Stimulated activated CD8-positive, alpha-beta memory T cell treated with anti-CD3 and anti-CD28 coated beads, Interleukin-2, amount 100 ng/mL, for 48 hours (primary cell): Measurements from ENCODE around the gene PDE7B.
A peak's percentile ranks its signal among the peaks of the same experiment; 100 is the strongest.
"Not testable (repeated sequence)": the region's sequence is repeated elsewhere in the genome, so short reads cannot be mapped to it uniquely, and the experiment has no call there.

Source experiments
- DNase-seq, 2 donors: peaks; one replicate each; pipeline ENCODE4 v3.0.0-alpha.2; 2020; ENCODE audit warnings: low read depth in 2 of 2

PDE7B gene

GRCh38 chr6:135850882-135851281 is 619 bp upstream of the PDE7B start:
- DNase-seq: no peak

GRCh38 chr6:135852746-135853145 is 1.2 kb downstream of the PDE7B start:
- DNase-seq: no peak

GRCh38 chr6:135853227-135853626 is 1.7 kb downstream of the PDE7B start:
- DNase-seq: no peak

- DNase-seq: no peak
These were observed 2.5 kb downstream of the PDE7B start for GRCh38 chr6:135853986-135854385.

- no peak for DNase-seq
These were observed 3.3 kb downstream of the PDE7B start for GRCh38 chr6:135854799-135855198.

GRCh38 chr6:135858931-135859330 is 7.4 kb downstream of the PDE7B start:
- DNase-seq: no peak

- no peak for DNase-seq
These were observed 8.9 kb downstream of the PDE7B start for GRCh38 chr6:135860361-135860760.

- no peak for DNase-seq
These were observed 9.7 kb downstream of the PDE7B start for GRCh38 chr6:135861189-135861588.

GRCh38 chr6:135864929-135865328 is 13.4 kb downstream of the PDE7B start:
- not testable (repeated sequence) for DNase-seq

GRCh38 chr6:135866445-135867123 is 15.1 kb downstream of the PDE7B start:
- no peak for DNase-seq

GRCh38 chr6:135867332-135867731 is 15.8 kb downstream of the PDE7B start:
- no peak for DNase-seq

- no peak for DNase-seq
These were observed 18.4 kb downstream of the PDE7B start for GRCh38 chr6:135869857-135870256.

GRCh38 chr6:135870722-135871121 is 19.2 kb downstream of the PDE7B start:
- no peak for DNase-seq

GRCh38 chr6:135871296-135871695 is 19.8 kb downstream of the PDE7B start:
- no peak for DNase-seq

GRCh38 chr6:135871878-135872277 is 20.4 kb downstream of the PDE7B start:
- DNase-seq: no peak

- DNase-seq: no peak
These were observed 23.9 kb downstream of the PDE7B start for GRCh38 chr6:135875446-135875845.

- no peak for DNase-seq
These were observed 24.6 kb downstream of the PDE7B start for GRCh38 chr6:135876058-135876457.

- no peak for DNase-seq
These were observed 26.2 kb downstream of the PDE7B start for GRCh38 chr6:135877666-135878065.

- DNase-seq: peak in 1 of 2 donors; percentile 5
These were observed 28.8 kb downstream of the PDE7B start for GRCh38 chr6:135880066-135880972.

GRCh38 chr6:135883045-135883444 is 31.5 kb downstream of the PDE7B start:
- DNase-seq: no peak

GRCh38 chr6:135883536-135883935 is 32.0 kb downstream of the PDE7B start:
- DNase-seq: no peak

GRCh38 chr6:135884136-135884535 is 32.6 kb downstream of the PDE7B start:
- DNase-seq: no peak

GRCh38 chr6:135887069-135887468 is 35.6 kb downstream of the PDE7B start:
- DNase-seq: no peak
